Mesendoderm (in vitro differentiated cells): ENCODE data around the gene RAC2.

ENCODE experiments used
- DNase-seq: peaks from one replicate; pipeline ENCODE4 v3.0.0; 2013
- H2AK5ac ChIP-seq: 2 replicates; pipeline ENCODE4 v1.6.1; 2013; ENCODE audit warnings: low read length, inconsistent platforms
- H2BK120ac ChIP-seq: 2 replicates; pipeline ENCODE4 v1.6.1; 2013; ENCODE audit warnings: low read depth, mild to moderate bottlenecking, low read length, moderate library complexity, mixed read lengths
- H2BK15ac ChIP-seq: replicated peaks from 2 replicates; pipeline ENCODE4 v1.6.1; 2013; ENCODE audit warnings: low read depth, mild to moderate bottlenecking, moderate library complexity
- H2BK5ac ChIP-seq: 2 replicates; pipeline ENCODE4 v1.6.1; 2013; ENCODE audit warnings: low read length, inconsistent platforms
- H3K18ac ChIP-seq: 2 replicates; pipeline ENCODE4 v1.6.1; 2013; ENCODE audit warnings: mild to moderate bottlenecking, low read length, mixed read lengths
- H3K23ac ChIP-seq: one replicate; pipeline ENCODE4 v1.6.1; 2013; ENCODE audit warnings: low read length
- H3K27ac ChIP-seq: 2 replicates; pipeline ENCODE4 v1.5.1; 2013; ENCODE audit warnings: low read depth, mild to moderate bottlenecking, inconsistent platforms, low read length, moderate library complexity
- H3K27me3 ChIP-seq: 2 replicates; pipeline ENCODE4 v1.6.1; 2013; ENCODE audit warnings: low read length, control low read depth, mild to moderate bottlenecking, inconsistent platforms; ENCODE audit not compliant: insufficient read depth, poor library complexity
- H3K36me3 ChIP-seq: 2 replicates; pipeline ENCODE4 v1.6.1; 2013; ENCODE audit warnings: low read length, inconsistent platforms; ENCODE audit not compliant: control insufficient read depth, insufficient read depth
- H3K4ac ChIP-seq: one replicate; pipeline ENCODE4 v1.6.1; 2013; ENCODE audit warnings: low read depth, mild to moderate bottlenecking, low read length, moderate library complexity
- H3K4me1 ChIP-seq: 2 replicates; pipeline ENCODE4 v1.6.1; 2013; ENCODE audit warnings: low read depth, low read length, inconsistent platforms; ENCODE audit not compliant: control insufficient read depth
- H3K4me2 ChIP-seq: 2 replicates; pipeline ENCODE4 v1.6.1; 2013; ENCODE audit warnings: low read length
- H3K4me3 ChIP-seq: 2 replicates; pipeline ENCODE4 v1.5.1; 2013; ENCODE audit warnings: mild to moderate bottlenecking, low read length
- H3K56ac ChIP-seq: one replicate; pipeline ENCODE4 v1.6.1; 2013; ENCODE audit warnings: low read length
- H3K79me1 ChIP-seq: 2 replicates; pipeline ENCODE4 v1.6.1; 2013; ENCODE audit warnings: low read length, inconsistent platforms
- H3K79me2 ChIP-seq: 2 replicates; pipeline ENCODE4 v1.6.1; 2013; ENCODE audit warnings: mild to moderate bottlenecking, low read length; ENCODE audit not compliant: control insufficient read depth, insufficient read depth
- H3K9ac ChIP-seq: 2 replicates; pipeline ENCODE4 v1.6.1; 2013; ENCODE audit warnings: low read length, inconsistent platforms
- H4K5ac ChIP-seq: one replicate; pipeline ENCODE4 v1.6.1; 2013; ENCODE audit warnings: low read length
- H4K8ac ChIP-seq: one replicate; pipeline ENCODE4 v1.6.1; 2013; ENCODE audit warnings: low read depth, mild to moderate bottlenecking, control low read depth, low read length, moderate library complexity
- WGBS: extraction: QIAGEN DNeasy Blood & Tissue Kit; methylation state at CpG from one replicate; pipeline ENCODE4 v1.1.7; 2013; ENCODE audit warnings: low lambda C conversion rate, missing lambda C conversion rate; ENCODE audit not compliant: insufficient coverage; ENCODE audit errors: extremely low coverage; 5-methylcytosine and 5-hydroxymethylcytosine counted together

The RAC2 gene

GRCh38 chr22:37206118-37206840 lies 37.8 kb downstream of the RAC2 start:
- DNase-seq, result no peak
- Histone ChIP-seq H3K9ac (no peak overlapping the region), H3K36me3 (no peaks in the 10 kb centered on the region), H3K27me3 (no peaks in the 10 kb centered on the region), H2BK5ac (no peak overlapping the region), H3K4me1 (no peaks in the 10 kb centered on the region), H2BK120ac (no peak overlapping the region), H3K56ac (no peak overlapping the region), H2AK5ac (no peak overlapping the region), H3K4me3 (no peak overlapping the region), H3K79me1 (no peaks in the 10 kb centered on the region), H3K4ac (no peak overlapping the region), H3K18ac (no peak overlapping the region), H3K79me2 (no peaks in the 10 kb centered on the region), H4K8ac (no peak overlapping the region), H3K4me2 (no peak overlapping the region), H3K23ac (no peak overlapping the region), H3K27ac (no peak overlapping the region), H4K5ac (no peak overlapping the region), H2BK15ac (no peak overlapping the region)
- WGBS, result no CpG with 5 or more reads among the region's 16 CpGs

GRCh38 chr22:37205046-37205445 lies 39.0 kb downstream of the RAC2 start:
- no peaks in the 10 kb centered on the region for H3K4me1 ChIP-seq
- no peak overlapping the region for H3K9ac ChIP-seq
- H3K4me2 ChIP-seq, result no peak overlapping the region
- H3K79me1 ChIP-seq, result no peaks in the 10 kb centered on the region
- H3K27ac ChIP-seq, result no peak overlapping the region
- no peak overlapping the region for H3K56ac ChIP-seq
- H3K36me3 ChIP-seq, result no peaks in the 10 kb centered on the region
- no peak overlapping the region for H2AK5ac ChIP-seq
- no peak overlapping the region for H4K8ac ChIP-seq
- no peaks in the 10 kb centered on the region for H3K79me2 ChIP-seq
- H3K23ac ChIP-seq, result no peak overlapping the region
- no peak overlapping the region for H3K4me3 ChIP-seq
- no peak overlapping the region for H3K4ac ChIP-seq
- no peak overlapping the region for H2BK120ac ChIP-seq
- no peak overlapping the region for H3K18ac ChIP-seq
- H3K27me3 ChIP-seq, result no peaks in the 10 kb centered on the region
- no peak overlapping the region for H2BK5ac ChIP-seq
- no peak for DNase-seq
- no CpG with 5 or more reads among the region's 5 CpGs for WGBS
- H4K5ac ChIP-seq, result no peak overlapping the region
- H2BK15ac ChIP-seq, result no peak overlapping the region

- H2BK5ac ChIP-seq, result no peak overlapping the region
- no peak overlapping the region for H2AK5ac ChIP-seq
- H3K56ac ChIP-seq, result no peak overlapping the region
- no CpG with 5 or more reads among the region's 5 CpGs for WGBS
- H2BK15ac ChIP-seq, result no peak overlapping the region
- no peak for DNase-seq
- no peak overlapping the region for H3K4me2 ChIP-seq
- H2BK120ac ChIP-seq, result no peak overlapping the region
- H3K9ac ChIP-seq, result no peak overlapping the region
- no peaks in the 10 kb centered on the region for H3K79me2 ChIP-seq
- no peak overlapping the region for H3K18ac ChIP-seq
- H3K4ac ChIP-seq, result no peak overlapping the region
- H4K8ac ChIP-seq, result no peak overlapping the region
- H3K79me1 ChIP-seq, result no peaks in the 10 kb centered on the region
- no peak overlapping the region for H4K5ac ChIP-seq
- H3K27me3 ChIP-seq, result no peaks in the 10 kb centered on the region
- H3K27ac ChIP-seq, result no peak overlapping the region
- H3K4me3 ChIP-seq, result no peak overlapping the region
- no peak overlapping the region for H3K23ac ChIP-seq
- no peaks in the 10 kb centered on the region for H3K36me3 ChIP-seq
- H3K4me1 ChIP-seq, result no peaks in the 10 kb centered on the region
These were observed 39.9 kb downstream of the RAC2 start for GRCh38 chr22:37204045-37204655.

- Histone ChIP-seq H3K27me3 (no peaks in the 10 kb centered on the region), H3K36me3 (no peaks in the 10 kb centered on the region), H3K79me1 (no peaks in the 10 kb centered on the region), H3K4me3 (no peak overlapping the region), H3K27ac (no peak overlapping the region), H2BK5ac (no peak overlapping the region), H4K8ac (no peak overlapping the region), H3K4me1 (no peaks in the 10 kb centered on the region), H3K4me2 (no peak overlapping the region), H3K23ac (no peak overlapping the region), H3K4ac (no peak overlapping the region), H3K79me2 (no peaks in the 10 kb centered on the region), H3K9ac (no peak overlapping the region), H2BK15ac (no peak overlapping the region), H3K56ac (no peak overlapping the region), H2BK120ac (no peak overlapping the region), H2AK5ac (no peak overlapping the region), H4K5ac (no peak overlapping the region), H3K18ac (no peak overlapping the region)
- no CpG with 5 or more reads among the region's 16 CpGs for WGBS
- DNase-seq, result no peak
These were observed 40.6 kb downstream of the RAC2 start for GRCh38 chr22:37203354-37204044.

- no peak overlapping the region for H3K23ac ChIP-seq
- no peak overlapping the region for H2BK120ac ChIP-seq
- no peaks in the 10 kb centered on the region for H3K79me2 ChIP-seq
- peak; percentile 17 for DNase-seq
- no peak overlapping the region for H3K18ac ChIP-seq
- H3K4me3 ChIP-seq, result no peak overlapping the region
- H4K8ac ChIP-seq, result no peak overlapping the region
- H2BK5ac ChIP-seq, result no peak overlapping the region
- no peaks in the 10 kb centered on the region for H3K27me3 ChIP-seq
- no CpG with 5 or more reads among the region's 10 CpGs for WGBS
- H3K56ac ChIP-seq, result no peak overlapping the region
- H3K27ac ChIP-seq, result no peak overlapping the region
- no peak overlapping the region for H2AK5ac ChIP-seq
- peaks cover 2% of the 10 kb centered on the region for H3K79me1 ChIP-seq
- no peak overlapping the region for H3K4ac ChIP-seq
- no peak overlapping the region for H4K5ac ChIP-seq
- peaks cover 5% of the 10 kb centered on the region for H3K4me1 ChIP-seq
- H3K36me3 ChIP-seq, result no peaks in the 10 kb centered on the region
- H3K9ac ChIP-seq, result no peak overlapping the region
- H2BK15ac ChIP-seq, result no peak overlapping the region
- no peak overlapping the region for H3K4me2 ChIP-seq
These were observed 41.4 kb downstream of the RAC2 start for GRCh38 chr22:37202716-37203115.
